HEK293T (cell line): Measurements from ENCODE around the gene KCNQ2.

Experiments used
- FOXK2 ChIP-seq: fragments of 450-650 bp; IDR thresholded peaks from 2 replicates; pipeline ENCODE4 v1.6.1; 2016; ENCODE audit warnings: mild to moderate bottlenecking
- TARDBP ChIP-seq: fragments of 450-650 bp; IDR thresholded peaks from 2 replicates; pipeline ENCODE4 v1.6.1; 2016

DNA sequence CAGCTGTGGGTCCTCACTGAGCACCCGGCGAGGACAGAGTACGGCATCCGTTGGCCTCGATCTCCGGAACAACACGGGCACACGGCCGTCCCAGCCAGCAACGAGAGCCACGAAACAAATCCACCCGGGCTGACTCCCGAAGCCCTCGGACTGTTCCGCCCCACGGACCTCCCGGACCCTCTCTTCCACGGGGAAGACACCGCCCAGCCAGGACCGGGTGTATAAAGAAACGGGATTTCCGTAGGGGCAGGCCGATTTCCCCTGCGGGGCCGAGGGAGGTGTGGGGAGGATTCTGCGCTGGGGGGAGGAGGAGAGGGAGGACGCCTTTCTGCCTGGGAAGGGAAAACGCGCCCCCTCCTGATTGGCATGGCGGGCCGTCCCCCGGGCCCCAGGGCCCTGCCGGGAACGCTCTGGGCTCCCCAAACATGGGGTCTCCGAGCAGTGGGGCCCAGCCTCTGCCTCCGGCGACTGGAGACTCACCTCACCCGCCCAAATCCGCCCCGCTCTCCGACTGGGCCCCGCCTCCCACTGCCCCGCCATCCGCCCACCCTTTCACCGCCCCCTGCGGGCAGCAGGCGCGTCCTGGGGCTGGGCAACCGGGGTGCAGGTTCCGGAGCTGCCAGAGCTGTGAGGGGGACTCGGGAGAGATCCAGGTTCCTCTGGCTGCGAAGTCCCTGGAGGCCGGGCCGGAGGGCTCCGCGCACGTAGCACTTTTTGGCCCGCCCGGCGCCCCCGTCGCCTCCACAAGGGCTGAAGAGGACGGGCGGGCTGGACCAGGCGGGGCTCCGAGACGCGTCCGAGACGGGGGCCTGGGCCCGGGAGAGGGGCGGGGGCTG, 47.4 kb upstream of the KCNQ2 start:
- TF ChIP-seq TARDBP, result no peak
- TF ChIP-seq FOXK2, result no peak
